Upper lobe of left lung (tissue), 6 donors: ENCODE results near the gene TBC1D9B. TPM values are rescaled to one million over a fixed set of nuclear protein-coding genes. Genes with fewer than 3 reads are reported as not detected.

ENCODE experiments used
- ATAC-seq, 2 donors: fragments of 200-7000 bp; cut with Tn5 transposase; one replicate each; pipeline ENCODE4 v1.9.1; 2022; ENCODE audit warnings: mild to moderate bottlenecking in 2 of 2, moderate library complexity in 2 of 2; ENCODE audit not compliant: low FRiP score in 2 of 2
- DNase-seq, 2 donors: peaks; one replicate each; pipeline ENCODE4 v3.0.0-alpha.2; 2019 to 2020
- H3K27ac ChIP-seq, 4 donors: fragments of 200-600 bp; sonication (generic); one replicate each; pipeline ENCODE4 v1.5.1; 2016 to 2019
- H3K27me3 ChIP-seq, 4 donors: fragments of 200-600 bp; sonication (generic); one replicate each; pipeline ENCODE4 v1.5.1; 2017 to 2019
- H3K36me3 ChIP-seq, 4 donors: fragments of 200-600 bp; sonication (generic); one replicate each; pipeline ENCODE4 v1.5.1; 2016 to 2019
- H3K4me1 ChIP-seq, 4 donors: fragments of 200-600 bp; sonication (generic); one replicate each; pipeline ENCODE4 v1.5.1; 2018 to 2019
- H3K4me3 ChIP-seq, 4 donors: fragments of 200-600 bp; sonication (generic); one replicate each; pipeline ENCODE4 v1.5.1; 2017 to 2019; ENCODE audit warnings: mild to moderate bottlenecking in 2 of 4, moderate library complexity in 1 of 4
- H3K9me3 ChIP-seq, 4 donors: fragments of 200-600 bp; sonication (generic); one replicate each; pipeline ENCODE4 v1.5.1; 2018 to 2019
- CTCF ChIP-seq, 6 experiments: fragments of 450-650 bp in 4 of 6; fragments of 200-600 bp in 2 of 6; sonication (generic) in 2 of 6; IDR thresholded peaks; one replicate each; pipeline ENCODE4 v1.5.1; 2016 to 2019; ENCODE audit warnings: antibody characterized with exemption in 6 of 6
- EP300 ChIP-seq, 4 donors: sonication (generic); formaldehyde crosslinking; IDR thresholded peaks; one replicate each; pipeline ENCODE4 v1.5.1; 2017; ENCODE audit warnings: antibody characterized with exemption in 4 of 4, control low read depth in 2 of 4
- POLR2A ChIP-seq, 4 donors: fragments of 450-650 bp; IDR thresholded peaks; one replicate each; pipeline ENCODE4 v1.5.1; 2016 to 2017; ENCODE audit warnings: antibody characterized with exemption in 4 of 4, mild to moderate bottlenecking in 2 of 4
- POLR2AphosphoS5 ChIP-seq, 2 donors: sonication (generic); formaldehyde crosslinking; IDR thresholded peaks; one replicate each; pipeline ENCODE4 v1.5.1; 2017; ENCODE audit warnings: antibody characterized with exemption in 2 of 2
- WGBS, 2 donors: methylation state at CpG; one replicate each; pipeline ENCODE4 v1.1.5; 2017 to 2018; 5-methylcytosine and 5-hydroxymethylcytosine counted together
- total RNA-seq, 6 donors: library from RNA; depleted of rRNA in 4 of 6; stranded (reverse); fragments of >200 nt in 4 of 6; gene quantifications; one replicate each; pipeline versions ENCODE4 v1.1.0 to v1.2.1, GENCODE V29; 2016 to 2021
- donor health status: DM: no; HTN: no; CAD: no; lungs with moderate emphysema.
- donor health status: DM: no; HTN: yes; CAD: no; lungs with severe emphysema.

The TBC1D9B gene
- total RNA-seq, 6 donors from 2014 or later = 66.4 to 228 (median 110) TPM

GRCh38 chr5:179886190-179886911 is 21.3 kb downstream of the TBC1D9B start:
- DNase-seq (no peak), ATAC-seq (no peak)
- Histone ChIP-seq H3K4me1 (no peaks in the 10 kb centered on the region), H3K27ac (no peak overlapping the region), H3K27me3 (no peaks in the 10 kb centered on the region), H3K9me3 (peaks cover 4 to 20% (median 15%) of the 10 kb centered on the region in 4 donors), H3K4me3 (no peak overlapping the region), H3K36me3 (peaks cover 16 to 90% (median 74%) of the 10 kb centered on the region in 4 donors)
- no peak for TF ChIP-seq CTCF (IDR thresholded peaks at IDR 0.05)
- TF ChIP-seq POLR2A (IDR thresholded peaks at IDR 0.05) = no peak
- TF ChIP-seq EP300 (IDR thresholded peaks at IDR 0.05) = no peak
- no peak for TF ChIP-seq POLR2AphosphoS5 (IDR thresholded peaks at IDR 0.05)
- WGBS, 2 donors = 84 to 89% methylated on average over 14 of the region's 14 CpGs

- Histone ChIP-seq H3K27ac (no peak overlapping the region), H3K4me3 (no peak overlapping the region), H3K4me1 (no peaks in the 10 kb centered on the region), H3K36me3 (peaks cover 12 to 90% (median 66%) of the 10 kb centered on the region in 4 donors), H3K27me3 (no peaks in the 10 kb centered on the region), H3K9me3 (peaks cover 4 to 20% (median 15%) of the 10 kb centered on the region in 4 donors)
- TF ChIP-seq CTCF (IDR thresholded peaks at IDR 0.05) (no peak), POLR2AphosphoS5 (IDR thresholded peaks at IDR 0.05) (no peak), EP300 (IDR thresholded peaks at IDR 0.05) (no peak), POLR2A (IDR thresholded peaks at IDR 0.05) (no peak)
- ATAC-seq (no peak), DNase-seq (no peak)
- WGBS, 2 donors = 95 to 97% methylated on average over 13 of the region's 13 CpGs
These were observed 22.1 kb downstream of the TBC1D9B start for GRCh38 chr5:179885491-179886090.

GRCh38 chr5:179883163-179883562 is 24.5 kb downstream of the TBC1D9B start:
- Histone ChIP-seq H3K27me3 (no peaks in the 10 kb centered on the region), H3K36me3 (peaks cover 11 to 90% (median 62%) of the 10 kb centered on the region in 4 donors), H3K4me1 (no peaks in the 10 kb centered on the region), H3K9me3 (peaks cover 4 to 20% (median 15%) of the 10 kb centered on the region in 4 donors), H3K4me3 (no peak overlapping the region), H3K27ac (no peak overlapping the region)
- TF ChIP-seq POLR2AphosphoS5 (IDR thresholded peaks at IDR 0.05) (no peak), POLR2A (IDR thresholded peaks at IDR 0.05) (no peak), CTCF (IDR thresholded peaks at IDR 0.05) (no peak), EP300 (IDR thresholded peaks at IDR 0.05) (no peak)
- DNase-seq = no peak
- ATAC-seq = no peak
- 94 to 96% methylated on average over 3 of the region's 3 CpGs for WGBS, 2 donors

- Histone ChIP-seq H3K4me1 (no peaks in the 10 kb centered on the region), H3K27me3 (no peaks in the 10 kb centered on the region), H3K27ac (no peak overlapping the region), H3K36me3 (peaks cover 11 to 90% (median 58%) of the 10 kb centered on the region in 4 donors), H3K4me3 (no peak overlapping the region), H3K9me3 (peaks cover 4 to 20% (median 15%) of the 10 kb centered on the region in 4 donors)
- no peak for TF ChIP-seq POLR2AphosphoS5 (IDR thresholded peaks at IDR 0.05)
- TF ChIP-seq POLR2A (IDR thresholded peaks at IDR 0.05) = no peak
- no peak for TF ChIP-seq EP300 (IDR thresholded peaks at IDR 0.05)
- no peak for TF ChIP-seq CTCF (IDR thresholded peaks at IDR 0.05)
- no peak for ATAC-seq
- WGBS, 2 donors = 69 to 95% methylated on average over 4 of the region's 4 CpGs
- DNase-seq = no peak
These were observed 25.4 kb downstream of the TBC1D9B start for GRCh38 chr5:179882338-179882737.
